Fibroblast of upper back skin (primary cell): Measurements from ENCODE around the gene EPHA5.

Source experiments
- DNase-seq: peaks from one replicate; pipeline ENCODE4 v3.0.0-alpha.2; 2013

Gene EPHA5

GRCh38 chr4:65482410-65482809 lies 187.9 kb downstream of the EPHA5 start:
- peak; percentile 49 for DNase-seq

GRCh38 chr4:65472531-65472930 lies 197.8 kb downstream of the EPHA5 start:
- DNase-seq: no peak

GRCh38 chr4:65467068-65467680 lies 203.1 kb downstream of the EPHA5 start:
- no peak for DNase-seq

GRCh38 chr4:65461781-65462180 lies 208.5 kb downstream of the EPHA5 start:
- no peak for DNase-seq

GRCh38 chr4:65457011-65457410 lies 213.3 kb downstream of the EPHA5 start:
- no peak for DNase-seq

GRCh38 chr4:65456579-65456978 lies 213.7 kb downstream of the EPHA5 start:
- DNase-seq: no peak

- no peak for DNase-seq
These were observed 216.9 kb downstream of the EPHA5 start for GRCh38 chr4:65453398-65453797.

- no peak for DNase-seq
These were observed 219.4 kb downstream of the EPHA5 start for GRCh38 chr4:65450899-65451298.

- DNase-seq: peak; percentile 9
These were observed 233.2 kb downstream of the EPHA5 start for GRCh38 chr4:65437102-65437501.

GRCh38 chr4:65422109-65422508 lies 248.2 kb downstream of the EPHA5 start:
- DNase-seq: no peak

GRCh38 chr4:65420036-65420435 lies 250.3 kb downstream of the EPHA5 start:
- DNase-seq: no peak

- DNase-seq: peak; percentile 4
These were observed 253.4 kb downstream of the EPHA5 start for GRCh38 chr4:65416891-65417290.

GRCh38 chr4:65407483-65407882 lies 262.8 kb downstream of the EPHA5 start:
- no peak for DNase-seq

GRCh38 chr4:65401083-65401482 lies 269.2 kb downstream of the EPHA5 start:
- DNase-seq: no peak

GRCh38 chr4:65399084-65399483 lies 271.2 kb downstream of the EPHA5 start:
- DNase-seq: no peak

- DNase-seq: no peak
These were observed 277.2 kb downstream of the EPHA5 start for GRCh38 chr4:65393078-65393477.

GRCh38 chr4:65392488-65392887 lies 277.8 kb downstream of the EPHA5 start:
- no peak for DNase-seq

- no peak for DNase-seq
These were observed 278.5 kb downstream of the EPHA5 start for GRCh38 chr4:65391814-65392213.

GRCh38 chr4:65391382-65391781 lies 278.9 kb downstream of the EPHA5 start:
- no peak for DNase-seq

- DNase-seq: no peak
These were observed 283.4 kb downstream of the EPHA5 start for GRCh38 chr4:65386927-65387326.

GRCh38 chr4:65383589-65384305 lies 286.5 kb downstream of the EPHA5 start:
- DNase-seq: peak; percentile 70

GRCh38 chr4:65381648-65382047 lies 288.6 kb downstream of the EPHA5 start:
- DNase-seq: no peak

GRCh38 chr4:65370709-65371108 lies 299.6 kb downstream of the EPHA5 start:
- no peak for DNase-seq

GRCh38 chr4:65367306-65367705 lies 303.0 kb downstream of the EPHA5 start:
- DNase-seq: peak; percentile 21

GRCh38 chr4:65358914-65359313 lies 311.4 kb downstream of the EPHA5 start:
- DNase-seq: no peak
